Trophoblast cell (in vitro differentiated cells and primary cell): ENCODE data around the gene SCP2D1.
A peak's percentile ranks its signal among the peaks of the same experiment; 100 is the strongest.
"Not testable (repeated sequence)": the region's sequence is repeated elsewhere in the genome, so short reads cannot be mapped to it uniquely, and the experiment has no call there.

ENCODE experiments used
- DNase-seq, 2 donors: peaks; one replicate each; pipeline ENCODE4 v3.0.0-alpha.2; 2016
- H2AFZ ChIP-seq: 2 replicates; pipeline ENCODE4 v1.6.1; 2013; ENCODE audit warnings: low read length, moderate library complexity, mild to moderate bottlenecking; ENCODE audit not compliant: insufficient read depth, poor library complexity
- H2AK5ac ChIP-seq: 2 replicates; pipeline ENCODE4 v1.6.1; 2013; ENCODE audit warnings: mild to moderate bottlenecking, low read length
- H2BK120ac ChIP-seq: 2 replicates; pipeline ENCODE4 v1.6.1; 2013; ENCODE audit warnings: low read length, mild to moderate bottlenecking, moderate library complexity; ENCODE audit not compliant: insufficient read depth, poor library complexity
- H2BK12ac ChIP-seq: 2 replicates; pipeline ENCODE4 v1.6.1; 2013; ENCODE audit warnings: mild to moderate bottlenecking, low read length, moderate library complexity
- H2BK5ac ChIP-seq: 2 replicates; pipeline ENCODE4 v1.6.1; 2013; ENCODE audit warnings: low read length, low read depth, moderate library complexity, mild to moderate bottlenecking; ENCODE audit not compliant: poor library complexity
- H3K14ac ChIP-seq: 2 replicates; pipeline ENCODE4 v1.6.1; 2013; ENCODE audit warnings: mild to moderate bottlenecking, low read length
- H3K18ac ChIP-seq: 2 replicates; pipeline ENCODE4 v1.6.1; 2013; ENCODE audit warnings: mild to moderate bottlenecking, low read length
- H3K23ac ChIP-seq: 2 replicates; pipeline ENCODE4 v1.6.1; 2013; ENCODE audit warnings: low read length
- H3K27ac ChIP-seq: 2 replicates; pipeline ENCODE4 v1.5.1; 2013; ENCODE audit warnings: low read depth, mild to moderate bottlenecking, inconsistent platforms, low read length, moderate library complexity
- H3K27me3 ChIP-seq: 2 replicates; pipeline ENCODE4 v1.6.1; 2013; ENCODE audit warnings: inconsistent platforms, mild to moderate bottlenecking, low read length, moderate library complexity; ENCODE audit not compliant: insufficient read depth
- H3K36me3 ChIP-seq, 2 experiments: 1 replicate in 1 of 2; 2 replicates in 1 of 2; pipeline ENCODE4 v1.6.1; 2013; ENCODE audit warnings: low read length in 2 of 2, mild to moderate bottlenecking in 2 of 2, moderate library complexity in 1 of 2; ENCODE audit not compliant: insufficient read depth in 2 of 2, control insufficient read depth in 1 of 2
- H3K4ac ChIP-seq: 2 replicates; pipeline ENCODE4 v1.6.1; 2013; ENCODE audit warnings: low read depth, mild to moderate bottlenecking, low read length, moderate library complexity
- H3K4me1 ChIP-seq, 2 experiments: 1 replicate in 1 of 2; 2 replicates in 1 of 2; pipeline ENCODE4 v1.6.1; 2013; ENCODE audit warnings: low read length in 2 of 2, mild to moderate bottlenecking in 2 of 2, moderate library complexity in 1 of 2; ENCODE audit not compliant: insufficient read depth in 2 of 2, control insufficient read depth in 1 of 2
- H3K4me2 ChIP-seq: 2 replicates; pipeline ENCODE4 v1.6.1; 2013; ENCODE audit warnings: inconsistent platforms, mild to moderate bottlenecking, low read length, moderate library complexity
- H3K4me3 ChIP-seq: 2 replicates; pipeline ENCODE4 v1.5.1; 2013; ENCODE audit warnings: mild to moderate bottlenecking, low read depth, low read length, inconsistent platforms
- H3K79me1 ChIP-seq: one replicate; pipeline ENCODE4 v1.6.1; 2013; ENCODE audit warnings: low read length
- H3K79me2 ChIP-seq: 2 replicates; pipeline ENCODE4 v1.6.1; 2013; ENCODE audit warnings: low read length, mild to moderate bottlenecking; ENCODE audit not compliant: control insufficient read depth, insufficient read depth, poor library complexity
- H3K9ac ChIP-seq: 2 replicates; pipeline ENCODE4 v1.6.1; 2013; ENCODE audit warnings: mild to moderate bottlenecking, low read length
- H3K9me3 ChIP-seq: 2 replicates; pipeline ENCODE4 v1.6.1; 2013; ENCODE audit warnings: low read depth, mild to moderate bottlenecking, control low read depth, inconsistent platforms, low read length; ENCODE audit not compliant: insufficient read depth
- H4K12ac ChIP-seq: 2 replicates; pipeline ENCODE4 v1.6.1; 2013; ENCODE audit warnings: low read depth, mild to moderate bottlenecking, low read length, moderate library complexity
- H4K8ac ChIP-seq: 2 replicates; pipeline ENCODE4 v1.6.1; 2013; ENCODE audit warnings: low read depth, mild to moderate bottlenecking, low read length, moderate library complexity
- H4K91ac ChIP-seq: one replicate; pipeline ENCODE4 v1.6.1; 2013; ENCODE audit warnings: low read depth, mild to moderate bottlenecking, low read length, moderate library complexity
- WGBS: extraction: QIAGEN DNeasy Blood & Tissue Kit; methylation state at CpG from one replicate; pipeline ENCODE4 v1.1.7; 2013; ENCODE audit warnings: missing lambda C conversion rate; ENCODE audit not compliant: insufficient read length, insufficient coverage; ENCODE audit errors: extremely low coverage; 5-methylcytosine and 5-hydroxymethylcytosine counted together

The SCP2D1 gene

DNA sequence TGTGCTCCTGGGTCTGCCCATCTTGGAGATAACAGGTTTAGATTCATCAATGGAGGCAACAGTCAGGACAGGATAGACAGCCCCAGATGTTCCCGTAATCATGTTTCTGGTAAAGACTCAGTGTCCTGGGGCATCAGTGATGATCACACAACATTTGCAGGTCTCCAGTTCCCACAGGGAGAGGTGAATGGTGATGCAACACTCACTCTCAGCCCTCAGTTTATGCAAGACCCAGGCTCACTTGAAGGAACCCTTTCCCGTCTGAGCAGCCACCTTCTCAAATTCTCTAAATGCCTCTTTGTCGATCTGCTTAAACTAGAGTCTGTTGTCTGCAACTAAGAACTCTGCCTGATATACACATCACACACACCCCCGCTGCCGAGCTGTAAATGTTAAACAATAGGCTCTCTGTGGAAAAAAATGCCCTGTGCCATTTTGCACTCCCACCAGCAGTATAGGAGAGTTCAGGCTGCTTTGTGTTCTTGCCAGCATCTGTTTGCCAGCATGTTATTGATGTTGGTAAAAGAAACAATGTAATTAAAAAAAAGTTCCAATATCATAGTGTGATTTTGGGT is 30.1 kb upstream of the SCP2D1 start:
- peak in 1 of 2 donors; percentile 7 for DNase-seq
- no CpG with 5 or more reads among the region's 5 CpGs for WGBS

DNA sequence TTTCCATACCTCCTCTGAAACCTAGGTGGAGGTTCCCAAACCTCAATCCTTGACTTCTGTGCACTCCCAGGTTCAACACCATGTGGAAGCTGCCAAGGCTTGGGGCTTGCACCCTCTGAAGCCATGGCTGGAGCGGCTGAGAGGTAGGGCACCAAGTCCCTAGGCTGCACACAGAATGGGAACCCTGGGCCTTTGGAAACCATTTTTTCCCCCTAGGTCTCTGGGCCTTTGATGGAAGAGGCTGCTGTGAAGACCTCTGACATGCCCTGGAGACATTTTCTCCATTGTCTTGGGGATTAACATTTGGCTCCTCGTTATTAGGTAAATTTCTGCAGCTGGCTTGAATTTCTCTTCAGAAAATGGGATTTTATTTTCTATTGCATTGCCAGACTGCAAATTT is 26.5 kb upstream of the SCP2D1 start:
- H4K8ac ChIP-seq, H3K4me3 ChIP-seq, H3K14ac ChIP-seq, H3K79me2 ChIP-seq, DNase-seq, H2BK12ac ChIP-seq, H3K79me1 ChIP-seq, H2AFZ ChIP-seq, H3K27ac ChIP-seq, H3K23ac ChIP-seq, H3K9ac ChIP-seq, H2BK5ac ChIP-seq, H3K4ac ChIP-seq, H2BK120ac ChIP-seq, H3K4me1 ChIP-seq, H4K91ac ChIP-seq, H4K12ac ChIP-seq, H3K9me3 ChIP-seq, H3K18ac ChIP-seq, H2AK5ac ChIP-seq, H3K36me3 ChIP-seq, H3K4me2 ChIP-seq, H3K27me3 ChIP-seq: not testable (repeated sequence)
- no CpG with 5 or more reads among the region's 2 CpGs for WGBS

More for the DNA sequence above, 30.1 kb upstream of the SCP2D1 start:
- Histone ChIP-seq H3K4me1 (peaks cover 0 to 6% of the 10 kb centered on the region in 2 experiments), H3K9me3 (peaks cover 2% of the 10 kb centered on the region), H3K79me2 (no peaks in the 10 kb centered on the region), H2AFZ (no peak overlapping the region), H4K8ac (no peak overlapping the region), H2BK5ac (no peak overlapping the region), H3K4me3 (no peak overlapping the region), H4K91ac (no peak overlapping the region), H3K4me2 (no peak overlapping the region), H3K9ac (peak overlapping the region; percentile 34), H3K27ac (no peak overlapping the region), H2AK5ac (no peak overlapping the region), H3K36me3 (no peaks in the 10 kb centered on the region), H3K18ac (no peak overlapping the region), H2BK12ac (no peak overlapping the region), H3K23ac (no peak overlapping the region), H4K12ac (no peak overlapping the region), H3K14ac (no peak overlapping the region), H3K27me3 (no peaks in the 10 kb centered on the region), H3K79me1 (no peaks in the 10 kb centered on the region), H3K4ac (no peak overlapping the region), H2BK120ac (no peak overlapping the region)

DNA sequence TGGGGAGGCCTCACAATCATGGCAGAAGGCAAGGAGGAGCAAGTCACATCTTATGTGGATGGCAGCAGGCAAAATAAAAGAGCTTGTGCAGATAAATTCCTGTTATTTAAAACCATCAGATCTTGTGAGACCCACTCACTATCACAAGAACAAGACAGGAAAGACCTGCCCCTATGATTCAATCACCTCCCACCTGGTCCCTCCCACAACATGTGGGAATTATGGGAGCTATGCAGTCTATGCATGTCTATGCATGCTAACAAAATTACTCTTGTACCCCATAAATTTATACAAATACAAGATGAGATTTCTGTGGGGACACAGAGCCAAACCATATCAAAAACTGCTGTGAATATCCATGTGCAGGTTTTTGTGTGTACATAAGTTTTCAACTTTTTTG is 25.6 kb upstream of the SCP2D1 start:
- Histone ChIP-seq H3K27me3 (no peaks in the 10 kb centered on the region), H4K8ac (no peak overlapping the region), H3K18ac (no peak overlapping the region), H2BK12ac (no peak overlapping the region), H3K79me2 (no peaks in the 10 kb centered on the region), H3K14ac (no peak overlapping the region), H3K9ac (no peak overlapping the region), H3K36me3 (no peaks in the 10 kb centered on the region), H2BK5ac (no peak overlapping the region), H3K9me3 (peaks cover 2% of the 10 kb centered on the region), H4K91ac (no peak overlapping the region), H3K23ac (no peak overlapping the region), H4K12ac (no peak overlapping the region), H2BK120ac (no peak overlapping the region), H2AK5ac (no peak overlapping the region), H3K27ac (no peak overlapping the region), H3K4ac (no peak overlapping the region), H3K4me1 (no peaks in the 10 kb centered on the region), H3K4me2 (no peak overlapping the region), H3K4me3 (no peak overlapping the region), H2AFZ (no peak overlapping the region), H3K79me1 (no peaks in the 10 kb centered on the region)
- no peak for DNase-seq

DNA sequence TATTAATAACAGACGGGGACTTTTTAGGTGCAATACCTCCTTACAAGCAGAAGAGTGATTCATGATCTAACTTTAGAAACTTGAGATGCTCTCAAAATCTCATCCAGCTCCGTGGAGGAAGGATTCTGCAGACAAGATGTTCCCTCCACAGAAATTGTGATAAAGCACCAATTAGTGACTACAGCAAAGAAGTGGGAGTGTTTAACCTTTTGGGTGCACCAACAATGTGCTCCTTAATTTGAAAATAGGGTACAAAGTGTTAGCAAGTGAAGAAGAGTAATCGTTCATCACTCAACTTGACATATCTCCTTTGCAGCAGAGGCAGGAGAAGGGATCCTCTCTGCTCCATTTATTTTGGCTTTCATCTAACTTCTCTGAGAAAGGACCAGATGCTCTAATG is 22.8 kb upstream of the SCP2D1 start:
- Histone ChIP-seq H3K79me2 (no peaks in the 10 kb centered on the region), H3K9ac (no peak overlapping the region), H4K12ac (no peak overlapping the region), H3K4me1 (no peaks in the 10 kb centered on the region), H3K79me1 (no peaks in the 10 kb centered on the region), H3K36me3 (no peaks in the 10 kb centered on the region), H3K23ac (no peak overlapping the region), H3K4me3 (no peak overlapping the region), H3K4me2 (no peak overlapping the region), H2AFZ (no peak overlapping the region), H2BK120ac (no peak overlapping the region), H2AK5ac (no peak overlapping the region), H3K9me3 (no peaks in the 10 kb centered on the region), H4K8ac (no peak overlapping the region), H2BK12ac (no peak overlapping the region), H3K27me3 (no peaks in the 10 kb centered on the region), H2BK5ac (no peak overlapping the region), H3K18ac (no peak overlapping the region), H3K27ac (no peak overlapping the region), H3K14ac (no peak overlapping the region), H3K4ac (no peak overlapping the region), H4K91ac (no peak overlapping the region)
- DNase-seq = no peak
- WGBS = no CpG with 5 or more reads among the region's 3 CpGs
